A549 (cell line): ENCODE results near the gene SOSTDC1.

ENCODE experiments used
- EHF ChIP-seq: fragments of 250-450 bp; sonication (Bioruptor Pico); IDR thresholded peaks from 2 replicates; pipeline ENCODE4 v1.5.0; 2020; ENCODE audit warnings: mild to moderate bottlenecking
- POLR2AphosphoS2 ChIP-seq: conservative IDR thresholded peaks from 2 replicates; pipeline ENCODE4 v1.6.1; 2012; ENCODE audit warnings: low read length, improper control_type of control experiment, inconsistent platforms
- SMC3 ChIP-seq: fragments of >200 bp; sonication (Bioruptor Twin); formaldehyde crosslinking; IDR thresholded peaks from 3 replicates; pipeline ENCODE4 v1.6.1; 2018; ENCODE audit warnings: inconsistent platforms
- TF ChIP-seq, protein P1 (sequence below): fragments of >200 bp; sonication (Bioruptor Twin); formaldehyde crosslinking; IDR thresholded peaks from 3 replicates; pipeline ENCODE4 v1.6.1; 2016
- TF ChIP-seq, protein P2 (sequence below): fragments of >200 bp; sonication (Bioruptor Twin); formaldehyde crosslinking; IDR thresholded peaks from 3 replicates; pipeline ENCODE4 v1.5.1; 2016

DNA sequence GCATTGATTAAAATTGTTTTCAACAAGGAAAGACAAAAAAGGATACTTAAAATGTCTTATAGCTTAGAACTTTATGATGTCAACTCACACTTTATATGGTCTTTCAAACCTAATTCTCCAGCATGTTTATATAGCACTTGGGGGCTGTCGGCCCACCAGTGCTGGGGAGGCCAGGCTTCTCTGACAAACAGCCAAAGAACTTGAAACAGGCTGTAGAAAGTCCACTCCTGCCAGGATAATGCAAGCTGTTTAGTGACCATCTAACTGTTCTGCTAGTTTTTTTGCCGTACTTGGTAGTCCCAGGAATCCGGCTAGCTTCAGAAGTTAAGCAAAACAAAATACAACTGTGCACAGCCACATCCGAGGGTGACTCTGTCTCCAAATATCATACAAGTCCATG is 13.6 kb upstream of the SOSTDC1 start:
- TF ChIP-seq EHF (no peak), POLR2AphosphoS2 (no peak), SMC3 (no peak)
- TF ChIP-seq, protein P1, sequence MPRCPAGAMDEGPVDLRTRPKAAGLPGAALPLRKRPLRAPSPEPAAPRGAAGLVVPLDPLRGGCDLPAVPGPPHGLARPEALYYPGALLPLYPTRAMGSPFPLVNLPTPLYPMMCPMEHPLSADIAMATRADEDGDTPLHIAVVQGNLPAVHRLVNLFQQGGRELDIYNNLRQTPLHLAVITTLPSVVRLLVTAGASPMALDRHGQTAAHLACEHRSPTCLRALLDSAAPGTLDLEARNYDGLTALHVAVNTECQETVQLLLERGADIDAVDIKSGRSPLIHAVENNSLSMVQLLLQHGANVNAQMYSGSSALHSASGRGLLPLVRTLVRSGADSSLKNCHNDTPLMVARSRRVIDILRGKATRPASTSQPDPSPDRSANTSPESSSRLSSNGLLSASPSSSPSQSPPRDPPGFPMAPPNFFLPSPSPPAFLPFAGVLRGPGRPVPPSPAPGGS, result no peak
- TF ChIP-seq, protein P2, sequence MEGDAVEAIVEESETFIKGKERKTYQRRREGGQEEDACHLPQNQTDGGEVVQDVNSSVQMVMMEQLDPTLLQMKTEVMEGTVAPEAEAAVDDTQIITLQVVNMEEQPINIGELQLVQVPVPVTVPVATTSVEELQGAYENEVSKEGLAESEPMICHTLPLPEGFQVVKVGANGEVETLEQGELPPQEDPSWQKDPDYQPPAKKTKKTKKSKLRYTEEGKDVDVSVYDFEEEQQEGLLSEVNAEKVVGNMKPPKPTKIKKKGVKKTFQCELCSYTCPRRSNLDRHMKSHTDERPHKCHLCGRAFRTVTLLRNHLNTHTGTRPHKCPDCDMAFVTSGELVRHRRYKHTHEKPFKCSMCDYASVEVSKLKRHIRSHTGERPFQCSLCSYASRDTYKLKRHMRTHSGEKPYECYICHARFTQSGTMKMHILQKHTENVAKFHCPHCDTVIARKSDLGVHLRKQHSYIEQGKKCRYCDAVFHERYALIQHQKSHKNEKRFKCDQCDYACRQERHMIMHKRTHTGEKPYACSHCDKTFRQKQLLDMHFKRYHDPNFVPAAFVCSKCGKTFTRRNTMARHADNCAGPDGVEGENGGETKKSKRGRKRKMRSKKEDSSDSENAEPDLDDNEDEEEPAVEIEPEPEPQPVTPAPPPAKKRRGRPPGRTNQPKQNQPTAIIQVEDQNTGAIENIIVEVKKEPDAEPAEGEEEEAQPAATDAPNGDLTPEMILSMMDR, result no peak
